Keratinocyte (primary cell): ENCODE results near the gene PLPP3. TPM values are rescaled to one million over a fixed set of nuclear protein-coding genes. Genes with fewer than 3 reads are reported as not detected.

Experiments used
- DNase-seq: peaks from one replicate; pipeline ENCODE4 v3.0.0-alpha.2; 2011; ENCODE audit warnings: low read depth, missing footprints, low spot score
- FAIRE-seq: peaks from 2 replicates; lab custom pipeline; 2011; peaks lifted over from hg19 to GRCh38; lab: Jason Lieb, UNC
- H2AFZ ChIP-seq: 2 replicates; pipeline ENCODE4 v1.6.0; 2012; ENCODE audit warnings: low read length, control low read depth, inconsistent platforms; ENCODE audit not compliant: control insufficient read depth
- H3K27ac ChIP-seq: 2 replicates; pipeline ENCODE4 v1.5.1; 2011; ENCODE audit warnings: low read length; ENCODE audit not compliant: control insufficient read depth, insufficient read depth
- H3K27me3 ChIP-seq: 3 replicates; pipeline ENCODE4 v1.6.0; 2011; ENCODE audit warnings: low read length; ENCODE audit not compliant: control insufficient read depth, insufficient read depth; ENCODE audit errors: extremely low read depth
- H3K36me3 ChIP-seq, 2 experiments: 2 replicates in 1 of 2; 3 replicates in 1 of 2; pipeline ENCODE4 v1.5.1; 2011; ENCODE audit warnings: low read length in 2 of 2, mild to moderate bottlenecking in 1 of 2; ENCODE audit not compliant: control insufficient read depth in 2 of 2, insufficient read depth in 2 of 2; ENCODE audit errors: extremely low read depth in 1 of 2
- H3K4me1 ChIP-seq: 3 replicates; pipeline ENCODE4 v1.5.1; 2011; ENCODE audit warnings: low read length; ENCODE audit not compliant: control insufficient read depth, insufficient read depth; ENCODE audit errors: extremely low read depth
- H3K4me2 ChIP-seq: 3 replicates; pipeline ENCODE4 v1.6.0; 2011; ENCODE audit warnings: low read depth, low read length; ENCODE audit not compliant: control insufficient read depth, insufficient read depth; ENCODE audit errors: extremely low read depth
- H3K4me3 ChIP-seq, 3 experiments: fragments of 200-600 bp in 1 of 3; sonication (generic) in 1 of 3; 2 replicates in 2 of 3; 3 replicates in 1 of 3; pipeline ENCODE4 v1.5.1; 2011 to 2016; ENCODE audit warnings: low read length in 3 of 3, mild to moderate bottlenecking in 3 of 3, control low read depth in 2 of 3, inconsistent platforms in 1 of 3, low read depth in 1 of 3, mixed read lengths in 1 of 3, mixed run types in 1 of 3, moderate library complexity in 1 of 3; ENCODE audit not compliant: control insufficient read depth in 2 of 3, insufficient read depth in 2 of 3; ENCODE audit errors: extremely low read depth in 1 of 3
- H3K79me2 ChIP-seq: 2 replicates; pipeline ENCODE4 v1.6.0; 2012; ENCODE audit warnings: low read length; ENCODE audit not compliant: control insufficient read depth, insufficient read depth
- H3K9ac ChIP-seq: 3 replicates; pipeline ENCODE4 v1.6.0; 2011; ENCODE audit warnings: low read length; ENCODE audit not compliant: control insufficient read depth, insufficient read depth; ENCODE audit errors: extremely low read depth
- H3K9me1 ChIP-seq: 3 replicates; pipeline ENCODE4 v1.6.0; 2011; ENCODE audit warnings: low read length; ENCODE audit not compliant: control insufficient read depth, insufficient read depth; ENCODE audit errors: extremely low read depth
- H3K9me3 ChIP-seq: 2 replicates; pipeline ENCODE4 v1.5.1; 2012; ENCODE audit warnings: low read depth, low read length; ENCODE audit not compliant: control insufficient read depth
- H4K20me1 ChIP-seq: 3 replicates; pipeline ENCODE4 v1.6.0; 2011; ENCODE audit warnings: low read length; ENCODE audit not compliant: control insufficient read depth, insufficient read depth; ENCODE audit errors: extremely low read depth
- EZH2 ChIP-seq: IDR thresholded peaks from one replicate; pipeline ENCODE4 v1.6.1; 2012; ENCODE audit warnings: inconsistent platforms, mild to moderate bottlenecking, low read length, moderate library complexity
- dilution Hi-C: fragments of 300-500 bp; cut with MboI; formaldehyde crosslinking; loops from one replicate; pipeline ENCODE4 v1.7.0; 2020; ENCODE audit warnings: low sequenced_read_pairs; ENCODE audit not compliant: extremely low pct_ligation_motif_present
- polyA plus RNA-seq, 5 experiments: library from polyadenylated mRNA; depleted of rRNA in 3 of 5; stranded (reverse) in 3 of 5; stranded (forward) in 1 of 5; unstranded in 1 of 5; fragments of >200 nt; gene quantifications; 1 replicate in 1 of 5; 2 replicates in 3 of 5; 3 replicates in 1 of 5; pipeline versions ENCODE4 v1.2.1 to v1.2.3, GENCODE V29; 2011 to 2012; ENCODE audit warnings: missing spikeins in 2 of 5, low read depth in 1 of 5, low replicate concordance in 1 of 5
- TF ChIP-seq, protein P1 (sequence below), 3 experiments: IDR thresholded peaks in 1 of 3; conservative IDR thresholded peaks in 1 of 3; optimal IDR thresholded peaks in 1 of 3; 2 replicates in 2 of 3; 3 replicates in 1 of 3; pipeline versions ENCODE3 to v1.5.1; 2011; ENCODE audit warnings: low read length in 3 of 3, mild to moderate bottlenecking in 3 of 3, moderate library complexity in 2 of 3, control low read depth in 1 of 3, inconsistent platforms in 1 of 3; ENCODE audit not compliant: insufficient read depth in 2 of 3; ENCODE audit errors: extremely low read depth in 1 of 3

The PLPP3 gene
- polyA plus RNA-seq, 1 donor (not counting 4 experiments of a cell fraction or from before 2014, with no cell fraction given) = 4.0 TPM

DNA sequence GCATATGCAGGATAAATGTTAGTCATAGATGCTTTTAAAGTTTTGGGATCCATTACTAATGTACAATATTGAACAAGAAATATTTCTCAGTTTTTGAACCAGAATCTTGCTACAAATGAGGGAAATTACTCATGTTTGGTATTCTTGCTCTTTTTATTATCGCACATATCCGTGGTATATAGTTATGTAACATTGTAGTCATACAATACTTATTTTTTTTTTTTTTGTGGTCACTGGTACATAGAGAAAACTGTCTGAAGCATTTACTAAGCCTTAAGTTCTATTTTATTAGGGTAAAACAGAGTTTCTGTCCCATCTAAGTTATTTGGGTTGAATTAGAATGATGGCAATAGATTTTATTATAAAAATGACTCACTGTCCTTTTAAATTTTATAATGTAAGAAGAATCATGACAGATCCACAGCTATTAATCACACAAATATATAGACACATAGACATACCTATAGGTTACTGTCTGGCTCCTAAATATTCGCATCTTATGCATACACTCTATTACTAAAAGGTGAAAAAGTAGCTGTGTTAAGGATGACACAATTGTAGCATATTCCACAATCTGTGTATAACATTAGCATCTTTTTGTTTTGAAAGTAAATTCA is 47.8 kb upstream of the PLPP3 start:
- Histone ChIP-seq H3K79me2 (no peaks in the 10 kb centered on the region), H3K9me1 (no peaks in the 10 kb centered on the region), H3K27ac (no peak overlapping the region), H2AFZ (no peak overlapping the region), H3K9me3 (no peaks in the 10 kb centered on the region), H3K9ac (no peak overlapping the region), H4K20me1 (no peaks in the 10 kb centered on the region), H3K36me3 (no peaks in the 10 kb centered on the region), H3K4me2 (no peak overlapping the region), H3K4me1 (no peaks in the 10 kb centered on the region), H3K27me3 (no peaks in the 10 kb centered on the region), H3K4me3 (no peak overlapping the region)
- no peak for DNase-seq
- dilution Hi-C loops = no loop called here
- TF ChIP-seq, protein P1, sequence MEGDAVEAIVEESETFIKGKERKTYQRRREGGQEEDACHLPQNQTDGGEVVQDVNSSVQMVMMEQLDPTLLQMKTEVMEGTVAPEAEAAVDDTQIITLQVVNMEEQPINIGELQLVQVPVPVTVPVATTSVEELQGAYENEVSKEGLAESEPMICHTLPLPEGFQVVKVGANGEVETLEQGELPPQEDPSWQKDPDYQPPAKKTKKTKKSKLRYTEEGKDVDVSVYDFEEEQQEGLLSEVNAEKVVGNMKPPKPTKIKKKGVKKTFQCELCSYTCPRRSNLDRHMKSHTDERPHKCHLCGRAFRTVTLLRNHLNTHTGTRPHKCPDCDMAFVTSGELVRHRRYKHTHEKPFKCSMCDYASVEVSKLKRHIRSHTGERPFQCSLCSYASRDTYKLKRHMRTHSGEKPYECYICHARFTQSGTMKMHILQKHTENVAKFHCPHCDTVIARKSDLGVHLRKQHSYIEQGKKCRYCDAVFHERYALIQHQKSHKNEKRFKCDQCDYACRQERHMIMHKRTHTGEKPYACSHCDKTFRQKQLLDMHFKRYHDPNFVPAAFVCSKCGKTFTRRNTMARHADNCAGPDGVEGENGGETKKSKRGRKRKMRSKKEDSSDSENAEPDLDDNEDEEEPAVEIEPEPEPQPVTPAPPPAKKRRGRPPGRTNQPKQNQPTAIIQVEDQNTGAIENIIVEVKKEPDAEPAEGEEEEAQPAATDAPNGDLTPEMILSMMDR (optimal IDR thresholded peaks at IDR 0.05 in 1 of 3, IDR thresholded peaks at IDR 0.05 in 1 of 3, conservative IDR thresholded peaks at IDR 0.05 in 1 of 3; ENCODE audit: extremely low read depth in 1 of 3, insufficient read depth in 2 of 3, low read length in 3 of 3) = no peak
- TF ChIP-seq EZH2 = no peak
- no peak for FAIRE-seq

DNA sequence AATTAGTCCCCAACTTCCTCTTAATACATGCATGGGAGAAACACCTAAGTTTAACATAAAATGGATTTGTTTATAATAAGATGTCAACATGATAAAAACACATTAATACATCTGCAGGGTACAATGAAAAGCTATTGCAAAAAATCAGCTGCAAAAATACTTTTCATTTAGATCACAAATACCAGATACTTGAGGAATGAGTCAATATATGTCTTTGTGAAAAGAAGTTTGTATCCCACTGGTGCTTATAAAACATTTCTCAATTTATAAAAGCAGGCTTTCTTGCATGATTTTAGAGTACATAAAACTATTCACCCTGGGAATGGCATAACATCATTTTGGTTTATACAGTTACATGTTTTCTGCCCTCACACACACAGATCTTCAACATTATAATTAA is 47.2 kb upstream of the PLPP3 start:
- DNase-seq = no peak
- no peak overlapping the region for H3K4me3 ChIP-seq
- no peak for FAIRE-seq

More for the DNA sequence above, 47.2 kb upstream of the PLPP3 start:
- Histone ChIP-seq H3K9me3 (no peaks in the 10 kb centered on the region), H3K36me3 (no peaks in the 10 kb centered on the region), H3K9me1 (no peaks in the 10 kb centered on the region), H3K9ac (no peak overlapping the region), H3K4me1 (no peaks in the 10 kb centered on the region), H4K20me1 (no peaks in the 10 kb centered on the region), H3K27ac (no peak overlapping the region), H3K4me2 (no peak overlapping the region), H3K27me3 (no peaks in the 10 kb centered on the region), H2AFZ (no peak overlapping the region), H3K79me2 (no peaks in the 10 kb centered on the region)
- TF ChIP-seq EZH2 = no peak
- dilution Hi-C loops = no loop called here
